SK-N-SH (cell line): ENCODE measurements around the gene LAMC2.

ENCODE experiments used
- JUND ChIP-seq: IDR thresholded peaks from 2 replicates; pipeline ENCODE4 v1.4.0; 2012
- NRF1 ChIP-seq: IDR thresholded peaks from 2 replicates; pipeline ENCODE4 v1.6.1; 2012; ENCODE audit warnings: low read depth, mild to moderate bottlenecking, low read length
- RAD21 ChIP-seq: IDR thresholded peaks from 2 replicates; pipeline ENCODE4 v1.6.1; 2012; ENCODE audit warnings: mild to moderate bottlenecking, low read length
- TAF1 ChIP-seq: IDR thresholded peaks from 2 replicates; pipeline ENCODE4 v1.6.1; 2012; ENCODE audit warnings: low read depth, mild to moderate bottlenecking, low read length, moderate library complexity, borderline replicate concordance
- USF2 ChIP-seq: fragments of 150-350 bp; IDR thresholded peaks from 2 replicates; pipeline ENCODE4 v1.6.1; 2017; ENCODE audit warnings: antibody characterized with exemption, low read length, low read depth, borderline replicate concordance
- YY1 ChIP-seq: IDR thresholded peaks from 2 replicates; pipeline ENCODE4 v1.4.0; 2012; ENCODE audit warnings: low read depth, mild to moderate bottlenecking
- TF ChIP-seq, protein P1 (sequence below): fragments of 200-600 bp; sonication (generic); IDR thresholded peaks from 2 replicates; pipeline ENCODE4 v1.6.1; 2017; ENCODE audit warnings: antibody characterized with exemption, mild to moderate bottlenecking, moderate library complexity
- TF ChIP-seq, protein P2 (sequence below): IDR thresholded peaks from 2 replicates; pipeline ENCODE4 v1.6.1; 2012; ENCODE audit warnings: mild to moderate bottlenecking, low read depth, low read length, moderate library complexity

DNA sequence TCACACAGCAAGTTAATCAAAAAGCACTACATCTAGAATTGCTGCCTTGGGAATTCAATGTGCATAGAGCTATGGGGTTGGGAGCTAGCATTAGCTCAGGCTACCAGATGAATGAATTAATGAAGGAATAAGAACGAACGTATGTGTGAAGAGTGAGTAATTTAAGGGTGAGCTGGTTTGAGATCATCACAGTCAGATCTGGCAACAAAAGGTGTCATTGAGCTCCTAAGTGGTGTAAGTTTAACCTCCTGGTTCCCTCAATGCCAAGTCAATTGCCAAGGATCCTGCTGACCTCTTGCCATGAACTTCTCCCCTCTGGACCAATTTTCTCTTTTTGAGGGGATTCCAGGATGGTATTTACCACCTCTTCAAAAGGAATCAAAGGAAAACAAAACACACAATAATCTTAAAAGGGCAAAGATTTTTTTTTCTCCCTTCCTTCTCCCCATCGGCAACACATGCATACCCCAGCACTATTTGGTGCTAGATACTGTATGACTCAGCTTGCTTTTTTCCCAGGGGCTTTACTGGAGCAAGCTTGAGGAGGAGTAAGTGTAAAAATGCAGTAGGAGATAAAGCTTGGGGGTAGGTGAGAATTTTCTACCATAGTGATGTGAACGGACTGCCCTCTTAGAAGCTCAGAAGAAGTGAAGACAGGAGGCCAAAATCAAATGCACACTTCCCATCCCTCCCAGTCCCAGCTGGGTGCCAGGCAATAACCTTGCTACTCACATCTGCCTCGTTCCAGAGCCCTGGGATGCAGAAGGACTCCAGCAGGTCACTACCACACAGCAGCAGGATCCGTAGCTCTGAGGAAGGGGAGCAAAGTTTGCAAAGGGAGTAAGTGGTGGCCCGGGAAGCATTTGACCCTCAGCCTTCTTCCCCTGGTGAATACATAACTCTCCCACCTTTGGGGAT, 92.0 kb downstream of the LAMC2 start:
- TF ChIP-seq RAD21 (no peak), TAF1 (no peak), USF2 (no peak), JUND (no peak), YY1 (no peak), NRF1 (no peak)
- TF ChIP-seq, protein P1, sequence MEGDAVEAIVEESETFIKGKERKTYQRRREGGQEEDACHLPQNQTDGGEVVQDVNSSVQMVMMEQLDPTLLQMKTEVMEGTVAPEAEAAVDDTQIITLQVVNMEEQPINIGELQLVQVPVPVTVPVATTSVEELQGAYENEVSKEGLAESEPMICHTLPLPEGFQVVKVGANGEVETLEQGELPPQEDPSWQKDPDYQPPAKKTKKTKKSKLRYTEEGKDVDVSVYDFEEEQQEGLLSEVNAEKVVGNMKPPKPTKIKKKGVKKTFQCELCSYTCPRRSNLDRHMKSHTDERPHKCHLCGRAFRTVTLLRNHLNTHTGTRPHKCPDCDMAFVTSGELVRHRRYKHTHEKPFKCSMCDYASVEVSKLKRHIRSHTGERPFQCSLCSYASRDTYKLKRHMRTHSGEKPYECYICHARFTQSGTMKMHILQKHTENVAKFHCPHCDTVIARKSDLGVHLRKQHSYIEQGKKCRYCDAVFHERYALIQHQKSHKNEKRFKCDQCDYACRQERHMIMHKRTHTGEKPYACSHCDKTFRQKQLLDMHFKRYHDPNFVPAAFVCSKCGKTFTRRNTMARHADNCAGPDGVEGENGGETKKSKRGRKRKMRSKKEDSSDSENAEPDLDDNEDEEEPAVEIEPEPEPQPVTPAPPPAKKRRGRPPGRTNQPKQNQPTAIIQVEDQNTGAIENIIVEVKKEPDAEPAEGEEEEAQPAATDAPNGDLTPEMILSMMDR = no peak
- TF ChIP-seq, protein P2, sequence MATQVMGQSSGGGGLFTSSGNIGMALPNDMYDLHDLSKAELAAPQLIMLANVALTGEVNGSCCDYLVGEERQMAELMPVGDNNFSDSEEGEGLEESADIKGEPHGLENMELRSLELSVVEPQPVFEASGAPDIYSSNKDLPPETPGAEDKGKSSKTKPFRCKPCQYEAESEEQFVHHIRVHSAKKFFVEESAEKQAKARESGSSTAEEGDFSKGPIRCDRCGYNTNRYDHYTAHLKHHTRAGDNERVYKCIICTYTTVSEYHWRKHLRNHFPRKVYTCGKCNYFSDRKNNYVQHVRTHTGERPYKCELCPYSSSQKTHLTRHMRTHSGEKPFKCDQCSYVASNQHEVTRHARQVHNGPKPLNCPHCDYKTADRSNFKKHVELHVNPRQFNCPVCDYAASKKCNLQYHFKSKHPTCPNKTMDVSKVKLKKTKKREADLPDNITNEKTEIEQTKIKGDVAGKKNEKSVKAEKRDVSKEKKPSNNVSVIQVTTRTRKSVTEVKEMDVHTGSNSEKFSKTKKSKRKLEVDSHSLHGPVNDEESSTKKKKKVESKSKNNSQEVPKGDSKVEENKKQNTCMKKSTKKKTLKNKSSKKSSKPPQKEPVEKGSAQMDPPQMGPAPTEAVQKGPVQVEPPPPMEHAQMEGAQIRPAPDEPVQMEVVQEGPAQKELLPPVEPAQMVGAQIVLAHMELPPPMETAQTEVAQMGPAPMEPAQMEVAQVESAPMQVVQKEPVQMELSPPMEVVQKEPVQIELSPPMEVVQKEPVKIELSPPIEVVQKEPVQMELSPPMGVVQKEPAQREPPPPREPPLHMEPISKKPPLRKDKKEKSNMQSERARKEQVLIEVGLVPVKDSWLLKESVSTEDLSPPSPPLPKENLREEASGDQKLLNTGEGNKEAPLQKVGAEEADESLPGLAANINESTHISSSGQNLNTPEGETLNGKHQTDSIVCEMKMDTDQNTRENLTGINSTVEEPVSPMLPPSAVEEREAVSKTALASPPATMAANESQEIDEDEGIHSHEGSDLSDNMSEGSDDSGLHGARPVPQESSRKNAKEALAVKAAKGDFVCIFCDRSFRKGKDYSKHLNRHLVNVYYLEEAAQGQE = no peak
